NCI-H2107 treated with DMSO at 0.1 percent for 48 hours (cell line): Measurements from ENCODE around the gene HYCC1.
"Not testable (repeated sequence)": the region's sequence is repeated elsewhere in the genome, so short reads cannot be mapped to it uniquely, and the experiment has no call there.

ENCODE experiments used
- DNase-seq: peaks from one replicate; lab custom pipeline; 2025; ENCODE audit not compliant: unreplicated experiment; lab: John Stamatoyannopoulos, UW

The HYCC1 gene

DNA sequence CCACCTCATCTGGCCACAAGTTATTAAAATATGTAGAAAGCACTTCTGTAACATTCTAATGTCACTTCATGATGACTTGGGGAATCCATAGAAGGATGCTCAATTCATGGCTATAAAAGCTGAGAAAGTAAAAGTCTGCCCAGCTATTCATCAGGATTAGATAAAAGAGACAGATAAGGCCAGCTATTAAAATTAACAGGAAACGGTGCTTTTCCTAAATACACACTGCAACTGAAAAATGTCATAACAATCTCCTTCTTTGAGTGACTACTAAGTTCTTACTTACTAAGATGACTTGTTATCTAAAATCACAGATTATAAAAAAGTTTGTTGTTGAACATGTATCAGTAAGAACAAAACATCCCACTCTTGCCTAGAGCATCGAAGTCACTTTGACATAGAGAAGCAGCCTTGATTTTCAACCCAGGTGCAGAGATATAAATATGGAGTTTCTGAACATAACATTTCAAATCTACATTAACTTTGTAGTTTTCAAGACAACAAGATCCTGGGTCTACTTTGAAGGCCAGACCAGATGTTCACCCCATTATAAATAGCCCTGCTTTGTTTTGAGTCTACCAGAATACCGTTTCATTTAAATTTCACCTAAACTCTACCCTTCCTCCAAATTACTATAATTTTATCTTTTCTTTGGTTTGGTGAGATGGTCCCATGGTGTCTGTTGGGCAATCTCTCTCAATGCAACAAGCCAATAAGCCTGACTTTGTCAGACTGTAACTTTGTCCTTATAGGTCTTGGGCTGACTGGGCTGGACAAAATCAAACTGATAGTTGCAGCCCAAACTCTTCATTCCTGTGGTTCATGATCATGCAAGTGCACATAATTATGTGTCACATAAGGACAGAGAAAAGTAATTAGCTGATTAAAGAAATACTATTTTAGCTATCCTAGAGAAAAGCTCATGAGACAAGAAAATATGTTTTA, 24.0 kb downstream of the HYCC1 start:
- no peak for DNase-seq

DNA sequence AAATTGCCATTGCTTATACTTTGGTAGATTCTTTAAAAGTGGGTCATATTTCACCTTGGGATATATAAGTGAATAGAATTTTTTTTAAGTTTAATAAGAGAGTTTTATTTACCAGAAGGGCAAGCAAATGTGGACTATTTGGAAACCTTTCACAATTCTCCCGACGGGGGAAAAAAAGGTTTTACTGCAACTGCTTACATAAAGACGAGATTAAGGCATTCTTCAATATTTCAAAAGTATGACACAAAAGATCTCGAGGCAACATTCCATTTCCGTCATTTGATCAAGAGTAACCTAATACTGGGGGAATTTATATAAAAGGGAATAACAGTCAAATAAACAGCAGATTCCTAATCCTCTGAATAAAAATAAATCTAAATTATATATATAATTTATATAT, 28.5 kb downstream of the HYCC1 start:
- no peak for DNase-seq

DNA sequence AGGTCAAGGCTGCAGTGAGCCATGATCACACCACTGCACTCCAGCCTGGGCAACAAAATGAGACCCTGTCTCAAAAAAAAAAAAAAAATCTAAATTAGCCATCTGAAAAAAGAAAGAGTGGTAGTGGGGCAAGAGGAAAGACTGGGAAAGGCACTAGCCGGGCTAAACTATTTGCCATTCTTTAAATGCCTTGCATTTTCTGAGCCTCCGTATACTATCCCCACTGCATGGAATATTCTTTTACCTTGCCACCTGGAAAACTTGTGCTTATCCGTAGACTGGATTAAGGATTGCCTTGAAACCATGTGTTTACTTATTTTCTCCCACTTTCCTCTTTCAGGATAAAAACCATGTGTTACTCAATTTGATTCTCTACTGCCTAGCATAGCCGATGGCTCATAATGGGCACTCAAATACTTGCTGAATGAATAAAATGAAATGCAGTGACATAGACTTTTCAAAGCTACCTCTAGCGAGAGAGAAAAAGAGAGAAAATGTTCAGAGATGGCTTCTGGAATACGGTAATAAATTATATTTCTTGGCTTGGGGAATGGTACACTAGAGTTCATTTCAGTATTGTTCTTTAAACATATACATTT, 30.6 kb downstream of the HYCC1 start:
- no peak for DNase-seq

DNA sequence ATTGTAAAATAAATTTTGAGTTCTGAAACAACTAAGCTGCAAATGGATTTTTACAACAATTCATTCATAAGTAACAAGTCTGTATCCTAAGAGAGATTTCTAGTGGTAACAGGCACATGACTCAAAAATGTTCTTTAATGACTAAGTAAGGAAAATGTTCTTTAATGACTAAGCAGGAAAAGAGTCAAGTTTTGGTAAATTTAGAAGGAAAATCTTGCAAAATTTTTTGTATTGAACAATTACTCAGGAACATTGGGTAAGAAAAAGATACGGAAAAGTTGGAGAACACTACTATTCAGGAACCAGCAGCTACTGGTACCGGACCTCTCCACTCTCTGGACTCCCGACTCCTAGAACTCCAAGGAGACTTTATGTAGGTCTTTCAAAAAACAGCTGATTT, 33.5 kb downstream of the HYCC1 start:
- DNase-seq: no peak

DNA sequence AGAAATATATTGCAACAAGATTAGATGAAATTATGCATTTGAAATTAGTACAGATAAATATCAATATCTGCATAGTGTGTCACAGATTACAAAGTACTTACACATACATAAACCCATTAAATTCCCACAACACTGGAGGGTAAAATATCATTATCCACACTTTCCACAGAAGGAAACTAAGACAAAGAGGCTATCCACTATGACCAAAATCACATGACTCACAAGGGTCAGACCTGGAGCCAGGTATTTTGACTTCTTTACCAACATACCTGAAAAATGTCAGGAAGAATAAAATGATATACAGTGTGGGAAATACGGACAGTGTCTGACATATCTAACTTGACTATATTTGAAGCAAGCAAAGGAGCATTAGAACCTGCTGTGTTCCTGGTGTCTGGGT, 34.1 kb downstream of the HYCC1 start:
- DNase-seq: no peak

DNA sequence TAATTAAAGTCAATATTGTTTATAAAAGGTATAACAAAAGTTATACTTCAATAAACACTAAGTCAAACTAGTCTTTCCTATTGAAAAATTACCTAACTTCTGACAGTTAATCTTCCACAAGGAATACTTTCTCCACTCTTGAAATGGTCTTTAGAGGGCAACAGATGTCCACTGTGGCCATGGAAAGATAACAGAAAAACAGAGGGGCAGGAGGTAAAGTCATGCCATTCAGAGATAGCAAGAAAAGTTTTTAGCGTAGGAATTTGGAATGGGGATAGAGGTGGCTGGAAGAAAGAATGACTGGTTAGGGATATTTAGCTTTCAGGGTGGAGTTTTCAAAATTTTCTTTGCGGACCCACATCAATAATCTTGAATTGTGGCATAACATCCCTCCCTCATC, 34.7 kb downstream of the HYCC1 start:
- no peak for DNase-seq

DNA sequence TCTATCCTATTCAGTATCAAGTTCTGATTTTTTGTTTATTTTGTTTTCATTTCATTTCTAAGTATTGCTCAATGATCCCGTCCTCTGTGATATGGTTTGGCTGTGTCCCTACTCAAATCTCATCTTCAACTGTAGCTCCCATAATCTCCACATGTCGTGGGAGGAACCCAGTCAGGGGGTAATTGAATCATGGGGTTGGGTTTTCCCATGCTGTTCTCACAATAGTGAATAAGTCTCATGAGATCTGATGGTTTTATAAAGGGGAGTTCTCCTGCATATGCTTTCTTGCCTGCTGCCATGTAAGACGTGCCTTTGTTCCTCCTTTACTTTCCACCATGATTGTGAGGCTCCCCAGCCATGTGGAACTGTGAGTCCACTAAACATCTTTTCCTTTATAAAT, 39.3 kb downstream of the HYCC1 start:
- not testable (repeated sequence) for DNase-seq

DNA sequence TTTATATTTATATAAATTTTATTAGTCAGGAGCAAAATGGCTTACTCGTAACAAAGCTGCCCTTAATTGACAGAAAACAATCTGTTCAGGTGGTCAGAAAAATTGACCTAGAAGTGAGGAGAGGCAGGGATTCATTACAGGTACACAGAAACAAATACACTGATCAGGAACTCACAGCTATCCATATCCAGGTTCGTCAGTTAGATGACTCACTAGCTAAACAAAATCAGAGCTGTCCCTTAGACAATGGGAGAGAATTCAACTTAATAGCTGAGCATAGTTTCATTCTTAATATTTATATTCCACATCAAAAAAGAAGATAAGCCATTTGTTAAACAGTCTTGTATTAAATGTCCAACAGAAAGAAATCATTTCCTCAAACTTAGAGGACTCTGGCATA, 41.7 kb downstream of the HYCC1 start:
- no peak for DNase-seq

DNA sequence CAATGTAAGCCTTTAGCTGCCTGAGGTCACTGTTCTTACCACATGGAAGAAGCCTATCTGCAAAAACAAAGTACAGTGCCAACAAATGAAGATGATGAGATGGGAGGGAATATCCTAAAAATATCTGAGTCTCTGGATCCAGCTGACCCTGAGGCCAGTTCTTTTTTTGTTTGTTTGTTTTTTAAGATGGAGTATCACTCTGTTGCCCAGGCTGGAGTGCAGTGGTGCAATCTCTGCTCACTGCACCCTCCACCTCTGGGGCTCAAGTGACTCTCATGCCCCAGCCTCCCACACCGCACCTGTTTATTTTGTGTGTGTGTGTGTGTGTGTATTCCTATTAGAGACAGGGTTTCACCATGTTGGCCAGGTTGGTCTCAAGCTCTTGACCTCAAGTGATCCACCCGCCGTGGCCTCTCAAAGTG, 44.9 kb downstream of the HYCC1 start:
- no peak for DNase-seq
